A549 (cell line): ENCODE data around the gene F8. TPM values are rescaled to one million over a fixed set of nuclear protein-coding genes. Genes with fewer than 3 reads are reported as not detected.

Experiments
- ATAC-seq, 2 experiments: fragments of 200-7000 bp in 1 of 2; fragments of >200 bp in 1 of 2; cut with Nextera tagmentation in 1 of 2; cut with Tn5 transposase in 1 of 2; 3 replicates each; pipeline versions ENCODE4 v1.8.0 to v1.9.1; 2018 to 2020; ENCODE audit warnings: mild to moderate bottlenecking in 1 of 2, moderate library complexity in 1 of 2
- CTCF ChIA-PET: fragments of 300-600 bp; sonication (Branson Sonifier 250); formaldehyde crosslinking; extraction: SDS; loops from one replicate; lab custom pipeline; 2021; ENCODE audit warnings: antibody characterized with exemption, inconsistent platforms; lab: Yijun Ruan, JAX
- POLR2A ChIA-PET: fragments of 350-600 bp; formaldehyde crosslinking; extraction: SDS; loops from one replicate; lab custom pipeline; 2021; ENCODE audit warnings: antibody characterized with exemption, inconsistent platforms; lab: Yijun Ruan, JAX
- DNase-seq, 2 experiments: peaks; one replicate each; pipeline versions ENCODE4 v3.0.0 to v3.0.0-alpha.2; 2011 to 2016; ENCODE audit warnings: low read depth in 1 of 2, low spot score in 1 of 2
- FAIRE-seq: peaks from 2 replicates; lab custom pipeline; 2011; peaks lifted over from hg19 to GRCh38; lab: Jason Lieb, UNC
- H3K27ac ChIP-seq, 2 experiments: fragments of >200 bp; sonication (Bioruptor Twin); formaldehyde crosslinking; 3 replicates each; pipeline ENCODE4 v1.5.1; 2016 to 2017
- H3K4me1 ChIP-seq: fragments of >200 bp; sonication (Bioruptor Twin); formaldehyde crosslinking; 3 replicates; pipeline ENCODE4 v1.6.1; 2016
- H3K4me2 ChIP-seq: fragments of >200 bp; sonication (Bioruptor Twin); formaldehyde crosslinking; 3 replicates; pipeline ENCODE4 v1.6.1; 2016
- H3K4me3 ChIP-seq: fragments of >200 bp; sonication (Bioruptor Twin); formaldehyde crosslinking; 3 replicates; pipeline ENCODE4 v1.5.1; 2016
- H3K9me3 ChIP-seq: fragments of >200 bp; sonication (Bioruptor Twin); formaldehyde crosslinking; 3 replicates; pipeline ENCODE4 v1.6.1; 2016
- CBX2 ChIP-seq: fragments of 200-600 bp; sonication (generic); IDR thresholded peaks from 2 replicates; pipeline ENCODE4 v1.6.1; 2016; ENCODE audit warnings: low read depth, mild to moderate bottlenecking, borderline replicate concordance
- CBX8 ChIP-seq: fragments of 200-600 bp; sonication (generic); IDR thresholded peaks from 2 replicates; pipeline ENCODE4 v1.6.1; 2016
- CTCF ChIP-seq: fragments of >200 bp; sonication (Bioruptor Twin); formaldehyde crosslinking; IDR thresholded peaks from 3 replicates; pipeline ENCODE4 v1.5.1; 2016
- EHF ChIP-seq: fragments of 250-450 bp; sonication (Bioruptor Pico); IDR thresholded peaks from 2 replicates; pipeline ENCODE4 v1.5.0; 2020; ENCODE audit warnings: mild to moderate bottlenecking
- EHMT2 ChIP-seq: fragments of 200-600 bp; sonication (generic); IDR thresholded peaks from 2 replicates; pipeline ENCODE4 v1.6.1; 2016; ENCODE audit warnings: antibody characterized with exemption, low read depth, mild to moderate bottlenecking, moderate library complexity
- ESRRA ChIP-seq: fragments of 150-350 bp; IDR thresholded peaks from 2 replicates; pipeline ENCODE4 v1.6.1; 2014; ENCODE audit warnings: mild to moderate bottlenecking, low read length, borderline replicate concordance
- FOSB ChIP-seq: fragments of 250-450 bp; sonication (Bioruptor Pico); IDR thresholded peaks from 2 replicates; pipeline ENCODE4 v1.5.0; 2020; ENCODE audit warnings: mild to moderate bottlenecking, moderate library complexity
- HEYL ChIP-seq: fragments of 250-450 bp; sonication (Bioruptor Pico); IDR thresholded peaks from 2 replicates; pipeline ENCODE4 v1.8.0; 2021; ENCODE audit warnings: mild to moderate bottlenecking, moderate library complexity
- HMGXB4 ChIP-seq: fragments of 250-450 bp; sonication (Bioruptor Pico); IDR thresholded peaks from 2 replicates; pipeline ENCODE4 v1.5.0; 2021; ENCODE audit warnings: mild to moderate bottlenecking, moderate library complexity, borderline replicate concordance
- MAZ ChIP-seq: fragments of 150-350 bp; IDR thresholded peaks from 2 replicates; pipeline ENCODE4 v1.6.1; 2014; ENCODE audit warnings: antibody characterized with exemption, low read depth, low read length, borderline replicate concordance
- NR3C1 ChIP-seq: fragments of >200 bp; sonication (Bioruptor Twin); formaldehyde crosslinking; IDR thresholded peaks from 3 replicates; pipeline ENCODE4 v1.6.1; 2017
- POLR2A ChIP-seq: IDR thresholded peaks from 2 replicates; pipeline ENCODE4 v1.6.1; 2012; ENCODE audit warnings: mild to moderate bottlenecking, low read length
- POLR2AphosphoS2 ChIP-seq: conservative IDR thresholded peaks from 2 replicates; pipeline ENCODE4 v1.6.1; 2012; ENCODE audit warnings: low read length, improper control_type of control experiment, inconsistent platforms
- RAD21 ChIP-seq, 2 experiments: fragments of >200 bp in 1 of 2; sonication (Bioruptor Twin) in 1 of 2; formaldehyde crosslinking in 1 of 2; IDR thresholded peaks in 1 of 2; conservative IDR thresholded peaks in 1 of 2; 2 replicates in 1 of 2; 3 replicates in 1 of 2; pipeline ENCODE4 v1.6.1; 2012 to 2018; ENCODE audit warnings: inconsistent platforms in 1 of 2
- RARB ChIP-seq: fragments of 250-450 bp; sonication (Bioruptor Pico); IDR thresholded peaks from 2 replicates; pipeline ENCODE4 v1.8.0; 2021; ENCODE audit warnings: mild to moderate bottlenecking, moderate library complexity
- RFX5 ChIP-seq: fragments of 450-650 bp; IDR thresholded peaks from 2 replicates; pipeline ENCODE4 v1.7.1; 2014; ENCODE audit warnings: antibody characterized with exemption, mild to moderate bottlenecking, moderate library complexity
- SMC3 ChIP-seq: fragments of >200 bp; sonication (Bioruptor Twin); formaldehyde crosslinking; IDR thresholded peaks from 3 replicates; pipeline ENCODE4 v1.6.1; 2018; ENCODE audit warnings: inconsistent platforms
- TFCP2L1 ChIP-seq: fragments of 250-450 bp; sonication (Bioruptor Pico); IDR thresholded peaks from 2 replicates; pipeline ENCODE4 v1.5.0; 2021; ENCODE audit warnings: mild to moderate bottlenecking
- WGBS: methylation state at CpG from one replicate; pipeline ENCODE4 v1.1.6; 2017; ENCODE audit errors: missing lambda C conversion rate; 5-methylcytosine and 5-hydroxymethylcytosine counted together
- polyA plus RNA-seq, 4 experiments: library from polyadenylated mRNA; depleted of rRNA in 3 of 4; stranded (reverse); fragments of >200 nt; fragmentation: RNase III in 1 of 4; extraction: RNeasy Plus Mini Kit Qiagen cat#74134 plus additional on column Dnase treatment in 1 of 4; gene quantifications; 2 replicates in 3 of 4; 3 replicates in 1 of 4; pipeline ENCODE4 v1.2.3, GENCODE V29; 2011 to 2017

The F8 gene
- polyA plus RNA-seq, 2 of the 4 experiments (the other 2 are of a cell fraction), result 4.3 to 6.9 TPM

- Histone ChIP-seq H3K27ac (peak overlapping the region in 1 of 2 experiments; percentile 76; a peak in 3 of 6 replicates), H3K4me1 (no peaks in the 10 kb centered on the region), H3K4me3 (peak overlapping the region; percentile 35; the same call in 1 of the 3 replicates), H3K4me2 (peak overlapping the region; percentile 67), H3K9me3 (no peaks in the 10 kb centered on the region)
- POLR2A ChIA-PET, result no interaction called here
- ATAC-seq (peak; percentile 37 to 70; a peak in 2 of 6 replicates), FAIRE-seq (no peak), DNase-seq (no peak)
- CTCF ChIA-PET, result interaction anchor here (0.9 to 4.2 kb wide), 7 partner anchors 8 to 236 kb away, joined by 3 to 32 read pairs (median 5); no protein-coding TSS in a partner anchor
- TF ChIP-seq CTCF, result 0 out of 3 replicates have a peak, but pooled peaks have one; percentile 29
- TF ChIP-seq POLR2AphosphoS2, result no peak
- WGBS, result 49% methylated on average over 5 of the region's 6 CpGs
These were observed 41.5 kb downstream of the F8 start for GRCh38 chrX:154981116-154981411.

DNA sequence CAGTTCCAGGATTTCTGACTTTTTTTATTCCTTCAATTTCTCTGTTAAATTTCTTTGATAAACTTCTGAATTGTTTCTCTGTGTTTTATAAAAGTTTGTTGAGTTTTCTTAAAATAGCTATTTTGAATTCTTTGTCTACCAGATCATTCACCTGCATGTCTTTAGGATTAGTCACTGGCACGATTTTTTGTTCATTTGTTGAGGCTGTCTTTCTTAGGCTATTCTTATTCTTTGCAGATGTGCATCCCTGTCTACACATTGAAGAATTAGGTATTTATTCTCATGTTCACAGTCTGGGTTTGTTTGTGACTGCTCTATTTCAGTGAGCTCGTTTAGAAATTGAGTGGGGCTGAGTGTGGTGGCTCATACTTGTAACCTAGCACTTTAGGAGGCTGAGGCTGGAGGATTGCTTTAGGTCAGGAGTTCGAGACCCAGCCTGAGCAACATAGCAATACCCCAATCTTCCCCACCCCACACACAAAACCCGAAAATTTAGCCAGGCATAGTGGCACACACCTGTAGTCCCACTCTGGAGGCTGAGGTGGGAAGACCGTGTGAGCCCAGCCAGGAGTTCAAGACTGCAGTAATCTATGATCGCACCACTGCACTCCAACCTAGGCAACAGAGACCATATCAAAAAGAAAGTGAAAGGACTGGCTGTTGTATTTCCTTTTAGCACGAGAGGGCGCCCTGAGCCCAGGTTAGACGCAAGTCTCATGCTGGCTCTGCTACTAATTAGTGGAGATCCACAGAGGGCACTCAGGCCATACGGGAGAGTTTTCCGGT is 42.0 kb downstream of the F8 start:
- Histone ChIP-seq H3K27ac (peak overlapping the region; percentile 43 to 76; a peak in 3 of 6 replicates), H3K4me3 (peak overlapping the region; percentile 35), H3K9me3 (no peaks in the 10 kb centered on the region), H3K4me2 (peak overlapping the region; percentile 67), H3K4me1 (no peaks in the 10 kb centered on the region)
- ChIA-PET CTCF (interaction anchor here (0.7 to 4.2 kb wide), 16 partner anchors 9 to 169 kb away, joined by 3 to 32 read pairs (median 4); partner anchors contain the start of gene F8), POLR2A (no interaction called here)
- no peak for FAIRE-seq
- peak; percentile 93 to 97 for ATAC-seq
- 10% methylated on average over 10 of the region's 11 CpGs for WGBS
- DNase-seq, result peak; percentile 48 to 70
- peak; percentile 87 for TF ChIP-seq CTCF
- peak; percentile 83 for TF ChIP-seq SMC3
- TF ChIP-seq RAD21 (conservative IDR thresholded peaks at IDR 0.05 in 1 of 2, IDR thresholded peaks at IDR 0.05 in 1 of 2), result peak; percentile 94 to 96
- no peak for TF ChIP-seq FOSB
- TF ChIP-seq HMGXB4 (CRISPR knock-in tag), result no peak

GRCh38 chrX:154979629-154980028 is 42.9 kb downstream of the F8 start:
- no peak for TF ChIP-seq EHF (CRISPR knock-in tag)
- no peak for TF ChIP-seq NR3C1
- no peak for TF ChIP-seq RAD21 (conservative IDR thresholded peaks at IDR 0.05 in 1 of 2, IDR thresholded peaks at IDR 0.05 in 1 of 2)
- no peak for TF ChIP-seq CBX2
- TF ChIP-seq TFCP2L1 (CRISPR knock-in tag), result no peak
- TF ChIP-seq HEYL (CRISPR knock-in tag), result no peak
- no peak for TF ChIP-seq CBX8
- TF ChIP-seq ESRRA, result no peak
- no peak for TF ChIP-seq RFX5
- TF ChIP-seq EHMT2, result no peak
- TF ChIP-seq RARB, result no peak
- TF ChIP-seq POLR2A, result no peak
- TF ChIP-seq MAZ, result no peak
- CTCF ChIA-PET, result interaction anchor here (0.8 to 4.2 kb wide), 13 partner anchors 10 to 169 kb away, joined by 3 to 32 read pairs (median 5); partner anchors contain the start of gene F8
- H3K9me3 ChIP-seq, result no peaks in the 10 kb centered on the region
- ATAC-seq, result no peak
- POLR2A ChIA-PET, result no interaction called here
- H3K4me3 ChIP-seq, result no peak overlapping the region
- 66% methylated on average over 3 of the region's 4 CpGs for WGBS
- no peak for DNase-seq
- no peak overlapping the region for H3K4me2 ChIP-seq
- H3K4me1 ChIP-seq, result no peaks in the 10 kb centered on the region
- H3K27ac ChIP-seq, result no peak overlapping the region
- FAIRE-seq, result no peak
